22Rv1 (cell line): ENCODE results near the gene FAM3C.

ENCODE experiments used
- CTCF ChIP-seq: fragments of 450-650 bp; IDR thresholded peaks from 2 replicates; pipeline ENCODE4 v1.5.1; 2017; ENCODE audit warnings: mild to moderate bottlenecking
- ZFX ChIP-seq: fragments of 450-650 bp; IDR thresholded peaks from 2 replicates; pipeline ENCODE4 v1.6.1; 2017; ENCODE audit warnings: antibody characterized with exemption, borderline replicate concordance

DNA sequence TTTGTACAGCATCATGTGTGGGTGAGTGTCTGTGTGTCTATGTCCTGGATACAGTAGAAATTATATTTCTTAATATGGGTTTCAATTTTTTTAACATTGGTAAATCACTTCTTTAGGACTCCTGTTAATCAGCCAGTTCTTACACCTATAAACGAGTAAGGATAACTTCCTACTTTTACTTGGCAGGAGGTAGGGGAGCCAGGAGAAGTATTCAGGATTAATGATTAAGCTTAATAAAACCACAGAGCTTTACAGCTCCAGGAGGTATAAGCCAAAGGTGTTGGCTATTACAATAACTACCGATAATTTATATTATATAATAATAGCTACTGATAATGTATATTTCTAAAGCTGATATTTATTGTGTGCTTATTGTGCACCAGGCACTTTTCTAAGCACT lies 1.7 kb upstream of the FAM3C start:
- TF ChIP-seq CTCF: no peak
- no peak for TF ChIP-seq ZFX
